Activated CD8-positive, alpha-beta memory T cell treated with anti-CD3 and anti-CD28 coated beads for 24 hours (primary cell): ENCODE measurements around the gene COPS6.

Source experiments
- DNase-seq: peaks from one replicate; pipeline ENCODE4 v3.0.0-alpha.2; 2020

Gene COPS6

DNA sequence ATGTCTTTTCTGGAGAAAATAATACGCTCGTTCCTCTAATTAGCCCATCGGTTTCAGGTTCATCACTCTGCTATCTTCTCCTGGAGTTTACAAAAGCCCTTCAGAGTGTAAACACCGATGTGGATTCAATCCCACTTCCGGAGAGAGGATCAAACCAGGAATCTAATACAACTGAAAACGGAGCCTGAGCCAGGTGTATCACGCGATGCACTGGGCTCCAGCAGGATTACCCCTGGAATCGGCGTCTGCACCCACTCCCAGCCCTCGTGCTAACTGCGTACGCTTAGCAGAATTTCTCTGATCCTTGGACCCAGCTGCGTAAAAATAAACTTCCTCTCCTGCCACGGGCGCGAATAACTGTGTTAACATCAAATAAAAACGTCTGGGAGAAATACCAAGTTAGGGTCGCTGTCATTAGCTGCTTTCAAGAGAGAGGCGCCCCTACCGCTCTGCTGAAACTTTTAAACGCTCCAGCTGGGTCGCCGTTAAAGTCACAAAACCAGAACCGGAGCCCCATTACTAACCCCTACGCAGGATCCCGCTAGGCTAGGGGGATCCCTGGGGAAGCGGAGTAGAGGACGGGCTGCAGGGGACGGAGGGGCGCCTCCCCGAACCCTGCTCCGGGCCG is 7.7 kb upstream of the COPS6 start:
- no peak for DNase-seq

DNA sequence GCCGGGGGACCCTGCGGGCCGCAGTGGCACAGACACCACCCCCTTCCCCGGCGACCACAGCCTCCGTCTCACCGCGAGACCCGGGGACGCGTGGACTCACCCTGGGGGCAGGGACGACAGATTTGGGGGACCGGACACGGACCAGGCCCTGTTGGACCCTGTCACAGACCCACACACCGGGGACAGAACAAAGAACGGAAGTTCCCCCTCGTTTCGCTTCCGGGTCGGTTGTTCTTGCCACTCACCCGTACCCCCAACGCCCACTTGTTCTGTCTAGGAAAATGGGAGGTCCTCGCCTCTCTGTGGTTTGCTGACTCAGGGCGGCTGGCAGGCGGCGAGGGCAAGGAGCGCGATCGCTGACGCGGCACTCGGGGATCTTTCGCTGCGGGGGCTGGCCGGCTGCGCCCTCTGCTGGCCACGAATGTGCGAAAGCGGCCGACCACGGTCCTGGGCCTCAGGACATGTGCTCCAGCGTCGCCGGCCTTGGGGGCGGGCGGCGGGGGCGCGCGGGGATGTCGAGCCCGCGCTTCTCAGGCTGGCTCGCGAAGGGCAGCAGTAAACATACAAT is 7.2 kb upstream of the COPS6 start, which contains the start of gene ZNF3:
TSS of gene ZNF3 (minus strand) at position 189 of the 568 bp plus-strand sequence. CDS start 4,366 bp downstream, outside the sequence.
- peak; percentile 98 for DNase-seq

DNA sequence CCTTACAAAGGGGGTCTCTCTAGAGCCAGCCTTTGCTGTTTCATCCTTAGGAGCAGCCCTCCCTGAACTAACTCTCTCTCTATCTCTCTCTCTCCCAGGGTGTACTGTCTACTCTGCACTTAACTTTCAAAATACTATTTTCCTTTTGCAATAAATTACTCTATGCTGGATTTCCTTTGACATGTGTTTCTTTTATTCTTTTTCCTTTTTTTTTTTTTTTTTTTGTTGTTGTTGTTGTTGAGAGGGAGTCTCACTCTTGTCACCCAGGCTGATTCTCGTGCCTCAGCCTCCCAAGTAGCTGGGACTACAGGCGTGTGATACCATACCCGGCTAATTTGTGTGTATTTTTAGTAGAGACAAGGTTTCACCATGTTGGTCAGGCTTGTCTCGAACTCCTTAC is 5.8 kb upstream of the COPS6 start:
- DNase-seq, result no peak

DNA sequence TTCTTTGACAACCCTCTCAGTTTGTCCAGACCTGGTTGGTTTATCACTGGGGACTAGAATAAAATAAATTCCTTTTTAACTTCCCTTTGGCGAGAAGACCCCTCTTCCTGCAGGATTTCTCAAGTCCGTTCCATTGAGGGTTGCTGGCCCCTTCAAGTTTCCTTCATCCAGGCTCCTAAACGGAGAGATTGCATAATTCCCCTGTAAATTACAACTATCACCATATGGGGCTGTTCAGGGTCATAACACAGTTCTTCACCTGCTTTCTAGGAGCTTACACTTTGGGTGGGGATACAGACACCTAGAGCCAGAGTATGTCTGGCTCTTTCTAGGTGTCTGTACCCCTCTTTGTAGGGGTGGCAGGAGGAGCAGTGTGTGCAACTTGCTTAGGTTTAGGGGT is 3.3 kb upstream of the COPS6 start:
- no peak for DNase-seq

DNA sequence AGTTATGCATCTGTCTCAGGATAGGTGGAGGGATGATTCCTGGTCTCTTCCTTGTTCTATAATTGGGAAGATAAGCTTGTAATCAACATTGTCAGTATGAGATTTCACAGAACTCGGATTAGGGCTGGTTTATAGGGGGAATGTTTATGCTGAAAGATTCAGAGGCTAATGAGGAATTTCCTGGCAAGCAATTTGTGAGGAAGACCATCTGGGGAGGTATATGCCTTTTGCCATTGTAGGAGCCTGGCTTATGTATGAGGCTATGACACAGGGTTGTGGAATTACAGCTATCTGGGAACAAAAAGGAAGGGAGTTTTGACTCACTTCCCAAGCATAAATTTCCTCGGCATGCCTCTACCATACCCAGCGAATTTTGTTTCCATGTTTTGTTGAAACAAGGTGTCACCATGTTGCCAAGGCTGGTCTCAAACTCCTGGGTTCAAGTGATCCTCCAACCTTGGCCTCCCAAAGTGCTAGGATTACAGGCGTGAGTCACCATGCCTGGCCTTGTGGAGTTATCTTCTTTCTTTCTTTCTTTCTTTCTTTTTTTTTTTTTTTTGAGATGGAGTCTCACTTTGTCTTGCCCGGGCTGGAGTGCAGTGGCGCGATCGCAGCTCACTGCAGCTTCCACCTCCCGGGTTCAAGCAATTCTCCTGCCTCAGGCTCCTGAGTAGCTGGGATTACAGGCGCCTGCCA is 1.6 kb upstream of the COPS6 start:
- DNase-seq, result no peak

DNA sequence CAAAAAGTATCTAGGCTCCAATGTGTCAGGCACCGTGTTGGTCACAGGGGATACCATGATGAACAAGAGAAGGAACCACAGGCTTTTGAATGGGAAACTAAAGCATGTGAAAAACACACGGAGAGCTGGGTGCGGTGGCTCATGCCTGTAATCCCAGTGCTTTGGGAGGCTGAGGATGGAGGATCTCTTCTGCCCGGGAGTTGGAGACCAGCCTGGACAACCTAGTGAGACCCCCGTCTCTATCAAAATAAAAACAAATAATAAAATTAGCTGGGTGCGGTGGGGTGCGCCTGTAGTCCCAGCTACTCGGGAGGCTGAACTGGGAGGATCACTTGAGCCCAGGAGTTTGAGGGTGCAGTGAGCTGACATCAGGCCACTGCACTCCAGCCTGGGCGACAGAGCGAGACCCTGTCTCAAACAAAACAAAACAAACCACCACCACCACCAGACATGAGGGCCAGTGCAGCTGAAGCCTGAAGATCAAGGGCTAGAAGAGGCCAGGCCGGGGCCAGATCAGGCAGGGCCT is 611 bp upstream of the COPS6 start:
- DNase-seq, result no peak

DNA sequence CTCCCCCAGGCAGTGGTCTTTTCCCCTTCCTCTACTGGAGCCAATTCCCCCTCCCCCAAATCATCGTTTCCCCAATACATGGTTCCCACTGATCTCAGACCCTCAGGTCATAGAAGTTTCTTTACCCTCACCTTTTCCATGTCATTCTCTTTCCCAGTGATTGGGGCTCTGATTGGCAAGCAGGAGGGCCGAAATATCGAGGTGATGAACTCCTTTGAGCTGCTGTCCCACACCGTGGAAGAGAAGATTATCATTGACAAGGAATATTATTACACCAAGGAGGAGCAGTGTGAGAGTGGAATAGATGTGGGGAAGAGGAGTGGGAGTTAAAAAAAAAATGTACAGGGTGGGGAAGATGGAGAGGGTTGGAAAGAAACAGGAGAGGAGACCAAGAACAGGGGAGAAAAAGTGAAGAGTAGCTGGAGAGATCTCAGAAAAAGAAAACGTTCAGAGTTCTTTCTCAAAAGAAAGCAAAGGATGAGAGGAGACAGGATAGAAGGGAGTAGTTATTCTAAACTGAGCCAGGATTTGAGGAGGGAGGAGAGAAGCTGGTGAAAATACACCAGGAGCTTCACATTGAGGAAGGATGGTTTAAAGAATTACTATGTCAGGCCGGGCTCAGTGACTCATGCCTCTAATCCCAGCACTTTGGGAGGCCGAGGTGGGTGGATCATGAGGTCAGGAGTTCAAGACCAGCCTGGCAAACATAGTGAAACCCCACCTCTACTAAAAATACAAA is 858 bp downstream of the COPS6 start:
- no peak for DNase-seq

DNA sequence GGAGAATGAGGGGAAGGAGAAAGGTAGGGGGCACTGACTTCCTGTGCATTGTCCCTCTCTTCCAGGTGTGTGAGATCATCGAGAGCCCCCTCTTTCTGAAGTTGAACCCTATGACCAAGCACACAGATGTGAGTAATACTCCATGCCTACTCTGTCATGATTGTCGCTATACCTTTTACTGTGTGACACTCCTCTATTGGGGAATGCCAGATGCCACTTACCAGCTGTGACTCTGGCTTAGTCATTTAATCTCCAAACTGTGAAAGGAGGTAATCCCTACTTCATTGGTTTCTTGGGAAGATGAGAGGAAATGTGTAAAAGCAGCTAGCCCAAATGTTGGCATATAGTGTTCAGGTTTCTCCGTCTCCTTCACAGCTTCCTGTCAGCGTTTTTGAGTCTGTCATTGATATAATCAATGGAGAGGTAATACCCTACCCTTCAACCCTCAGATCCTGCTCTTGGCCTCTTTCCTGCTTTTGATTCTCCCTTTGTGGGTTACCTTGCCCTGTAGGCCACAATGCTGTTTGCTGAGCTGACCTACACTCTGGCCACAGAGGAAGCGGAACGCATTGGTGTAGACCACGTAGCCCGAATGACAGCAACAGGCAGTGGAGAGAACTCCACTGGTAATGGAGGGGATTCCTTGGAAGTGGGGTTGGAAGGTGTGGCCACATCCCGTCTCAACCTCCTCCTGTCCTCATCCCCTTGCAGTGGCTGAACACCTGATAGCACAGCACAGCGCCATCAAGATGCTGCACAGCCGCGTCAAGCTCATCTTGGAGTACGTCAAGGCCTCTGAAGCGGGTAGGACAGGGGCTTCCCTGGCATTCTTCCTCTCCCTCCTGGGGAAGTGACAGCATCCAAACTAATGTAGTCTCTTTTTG is 2.0 kb downstream of the COPS6 start:
- peak; percentile 64 for DNase-seq

DNA sequence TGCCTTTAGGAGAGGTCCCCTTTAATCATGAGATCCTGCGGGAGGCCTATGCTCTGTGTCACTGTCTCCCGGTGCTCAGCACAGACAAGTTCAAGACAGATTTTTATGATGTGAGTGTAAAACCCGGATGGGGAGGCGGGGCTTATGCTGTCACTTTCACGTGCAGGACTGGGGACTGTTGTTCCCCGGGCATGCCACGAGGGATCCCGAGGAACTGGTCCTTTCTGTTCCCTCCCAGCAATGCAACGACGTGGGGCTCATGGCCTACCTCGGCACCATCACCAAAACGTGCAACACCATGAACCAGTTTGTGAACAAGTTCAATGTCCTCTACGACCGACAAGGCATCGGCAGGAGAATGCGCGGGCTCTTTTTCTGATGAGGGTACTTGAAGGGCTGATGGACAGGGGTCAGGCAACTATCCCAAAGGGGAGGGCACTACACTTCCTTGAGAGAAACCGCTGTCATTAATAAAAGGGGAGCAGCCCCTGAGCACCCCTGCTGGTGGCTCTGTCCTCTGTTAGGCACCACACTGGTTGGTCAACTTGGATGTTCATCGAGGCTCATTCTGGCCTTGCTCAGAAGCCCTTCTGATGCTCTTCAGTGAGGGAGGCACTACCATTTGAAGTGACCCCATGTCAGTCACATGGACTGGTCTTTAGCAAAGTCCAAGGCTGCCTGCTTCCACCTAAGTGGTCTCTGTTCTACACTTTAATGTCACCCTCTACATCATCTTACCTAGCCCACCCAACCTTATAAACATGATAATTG is 2.8 kb downstream of the COPS6 start:
- peak; percentile 70 for DNase-seq

DNA sequence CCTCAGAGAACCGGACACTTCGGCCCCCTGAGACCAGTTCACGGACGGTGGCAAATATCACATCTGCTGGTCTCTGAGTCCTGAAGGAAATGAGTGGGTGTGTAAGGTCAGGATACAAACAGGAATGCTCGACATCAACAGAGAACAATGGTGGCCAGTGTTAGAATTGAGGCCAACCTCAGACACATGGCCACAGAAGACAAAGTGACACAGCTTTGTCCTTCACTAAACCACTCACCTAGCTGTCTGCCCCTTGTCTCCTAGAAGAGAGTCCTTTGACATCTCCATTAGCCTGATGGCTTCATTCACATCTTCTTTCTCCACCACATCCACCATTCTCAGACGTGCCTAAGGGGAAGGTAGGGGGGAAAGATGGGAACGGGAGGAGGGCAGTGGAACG is 4.3 kb downstream of the COPS6 start:
- no peak for DNase-seq

DNA sequence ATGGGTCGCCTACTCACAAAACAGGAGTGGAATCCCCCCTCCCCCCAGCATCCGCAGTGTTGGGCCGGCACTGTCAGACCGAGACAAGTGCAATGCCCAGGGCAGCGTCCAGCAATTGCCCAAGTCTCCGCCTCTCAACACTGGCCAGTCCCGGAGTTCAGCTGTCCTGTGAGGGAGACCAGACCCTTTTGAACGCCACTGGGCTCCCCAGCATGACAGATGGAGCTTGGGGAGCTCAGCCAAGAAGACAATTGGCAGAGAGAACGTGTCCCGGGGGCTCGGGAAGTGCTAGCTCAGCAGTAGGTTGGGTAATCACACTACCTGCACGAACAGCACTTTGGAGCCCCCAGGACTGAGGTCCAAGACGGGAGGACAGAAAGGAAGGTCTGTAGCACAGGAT is 4.7 kb downstream of the COPS6 start:
- no peak for DNase-seq

DNA sequence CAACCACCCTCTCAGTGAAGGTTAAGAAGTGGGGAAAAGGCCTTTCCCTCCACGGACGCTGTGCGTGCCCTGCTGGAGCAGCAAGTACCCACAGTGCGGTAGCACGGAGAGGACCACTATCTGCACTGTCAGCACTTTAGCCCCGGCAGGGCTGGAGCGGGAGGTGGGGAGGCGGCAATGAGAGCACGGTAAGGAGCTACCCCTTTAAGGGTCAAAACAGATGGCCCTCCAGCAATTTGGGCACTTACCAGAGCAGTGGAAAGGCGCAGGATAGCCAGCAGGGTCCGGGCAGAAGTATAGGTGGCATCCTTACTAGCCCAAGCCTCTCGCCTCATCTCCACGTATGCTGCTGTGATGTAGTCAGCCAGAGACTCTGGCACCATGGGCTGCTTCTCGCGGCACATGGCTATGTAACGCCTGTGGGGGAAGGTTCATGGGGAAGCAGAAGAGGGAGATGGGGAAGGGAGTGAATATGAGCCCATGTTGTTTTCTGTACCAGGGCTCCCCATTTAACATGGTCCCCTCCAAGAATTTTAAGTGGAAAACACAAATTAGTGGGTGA is 5.2 kb downstream of the COPS6 start:
- DNase-seq, result no peak

DNA sequence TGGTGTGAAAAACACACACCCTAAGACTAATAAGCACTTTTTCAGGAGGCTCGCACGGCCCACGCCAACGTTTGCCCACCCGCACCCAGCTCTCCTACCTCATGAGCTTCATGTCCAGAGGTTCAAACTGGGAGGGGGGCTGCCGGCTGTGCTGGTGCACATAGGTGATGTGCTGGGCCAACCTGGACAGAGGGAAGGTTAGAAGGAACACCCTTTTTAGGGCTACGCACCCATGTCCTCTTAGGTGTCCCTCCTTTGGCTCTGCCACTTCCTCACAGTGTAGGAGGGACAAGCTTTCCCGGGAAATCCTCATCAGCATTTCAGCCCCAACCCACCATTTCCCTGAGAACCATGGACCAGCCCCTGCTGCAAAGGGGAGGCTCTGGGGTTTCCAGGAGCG is 6.5 kb downstream of the COPS6 start:
- DNase-seq, result no peak

DNA sequence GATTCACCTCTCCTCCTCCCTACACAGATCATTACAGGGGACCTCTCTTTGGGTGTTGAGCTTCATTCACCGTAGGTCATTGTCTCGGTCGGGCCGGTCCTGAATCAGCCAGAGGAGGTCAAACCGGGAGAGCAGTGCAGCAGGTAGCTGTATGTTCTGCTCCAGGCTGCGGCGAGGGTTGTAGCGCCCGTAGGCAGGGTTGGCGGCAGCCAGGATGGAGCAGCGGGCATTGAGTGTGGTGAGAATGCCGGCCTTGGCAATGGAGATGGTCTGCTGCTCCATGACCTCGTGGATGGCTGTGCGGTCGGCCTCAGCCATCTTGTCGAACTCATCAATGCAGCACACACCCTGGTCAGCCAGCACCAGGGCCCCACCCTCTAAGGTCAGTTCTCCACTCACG is 6.9 kb downstream of the COPS6 start:
- DNase-seq, result no peak

DNA sequence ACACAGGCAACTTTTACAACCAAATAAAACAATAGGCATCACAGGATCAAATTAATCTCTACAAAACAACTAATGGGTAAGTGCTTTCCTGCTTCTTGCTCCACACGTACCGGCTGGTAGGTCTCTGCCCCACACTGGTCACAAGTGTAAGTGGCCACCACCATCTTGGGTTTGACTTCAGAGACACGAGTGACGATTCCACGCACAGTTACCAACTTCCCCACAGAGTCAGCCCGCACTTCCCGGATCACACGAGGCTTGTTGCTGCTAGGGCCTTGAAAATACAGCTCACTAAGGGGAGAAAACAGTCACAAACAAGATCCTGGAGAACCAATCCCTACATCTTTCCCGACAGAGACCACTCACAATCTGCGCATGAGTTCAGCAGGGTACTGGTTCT is 10.1 kb downstream of the COPS6 start:
- no peak for DNase-seq

DNA sequence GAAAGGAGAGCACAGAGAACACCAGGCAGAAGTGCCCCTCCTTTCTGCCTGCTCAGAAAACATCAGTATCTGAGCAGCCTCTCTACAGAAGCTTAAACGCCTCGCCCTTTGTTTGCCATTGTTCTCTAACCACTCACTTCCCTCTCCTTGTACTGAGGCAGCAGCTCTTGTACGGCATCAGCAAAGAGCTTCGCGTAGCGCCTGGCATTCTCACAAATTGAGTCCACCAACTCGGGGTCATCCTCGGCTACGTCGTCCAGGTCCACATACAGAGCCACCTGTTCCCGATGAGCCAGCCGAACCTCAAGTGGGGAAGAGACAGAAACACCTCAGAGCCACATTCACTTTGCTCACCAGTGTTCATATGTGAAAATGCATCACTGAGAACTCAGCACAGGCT is 10.7 kb downstream of the COPS6 start:
- no peak for DNase-seq

DNA sequence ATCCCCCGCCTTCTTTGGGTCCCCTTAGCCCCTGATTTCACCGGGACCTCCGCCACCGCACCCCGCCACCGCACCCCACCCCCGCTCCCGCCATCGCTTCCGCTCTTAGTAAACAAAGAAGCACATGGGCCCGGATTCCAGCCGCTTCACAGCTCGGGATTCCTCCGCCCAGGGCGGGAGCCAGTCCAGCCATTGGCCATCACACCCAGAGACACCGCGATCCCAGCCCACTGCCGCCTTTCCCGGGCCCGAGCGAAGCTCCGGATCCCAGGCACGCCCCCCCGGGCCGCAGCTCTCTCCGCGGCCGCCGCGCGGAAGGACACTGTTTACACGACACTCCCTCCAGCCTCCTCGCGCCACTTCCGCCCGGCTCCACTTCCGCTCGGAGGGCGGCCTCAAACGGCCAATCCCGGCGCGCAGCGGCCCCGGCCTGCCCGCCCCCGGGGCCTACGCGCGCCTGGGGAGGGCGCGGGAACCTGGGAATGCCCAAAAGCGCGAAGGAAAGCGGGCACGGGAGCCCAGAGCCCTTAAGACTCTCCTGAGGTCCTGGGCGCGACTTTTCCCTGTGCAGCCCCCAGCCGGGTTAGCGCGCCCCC is 11.7 kb downstream of the COPS6 start:
- peak; percentile 93 for DNase-seq

DNA sequence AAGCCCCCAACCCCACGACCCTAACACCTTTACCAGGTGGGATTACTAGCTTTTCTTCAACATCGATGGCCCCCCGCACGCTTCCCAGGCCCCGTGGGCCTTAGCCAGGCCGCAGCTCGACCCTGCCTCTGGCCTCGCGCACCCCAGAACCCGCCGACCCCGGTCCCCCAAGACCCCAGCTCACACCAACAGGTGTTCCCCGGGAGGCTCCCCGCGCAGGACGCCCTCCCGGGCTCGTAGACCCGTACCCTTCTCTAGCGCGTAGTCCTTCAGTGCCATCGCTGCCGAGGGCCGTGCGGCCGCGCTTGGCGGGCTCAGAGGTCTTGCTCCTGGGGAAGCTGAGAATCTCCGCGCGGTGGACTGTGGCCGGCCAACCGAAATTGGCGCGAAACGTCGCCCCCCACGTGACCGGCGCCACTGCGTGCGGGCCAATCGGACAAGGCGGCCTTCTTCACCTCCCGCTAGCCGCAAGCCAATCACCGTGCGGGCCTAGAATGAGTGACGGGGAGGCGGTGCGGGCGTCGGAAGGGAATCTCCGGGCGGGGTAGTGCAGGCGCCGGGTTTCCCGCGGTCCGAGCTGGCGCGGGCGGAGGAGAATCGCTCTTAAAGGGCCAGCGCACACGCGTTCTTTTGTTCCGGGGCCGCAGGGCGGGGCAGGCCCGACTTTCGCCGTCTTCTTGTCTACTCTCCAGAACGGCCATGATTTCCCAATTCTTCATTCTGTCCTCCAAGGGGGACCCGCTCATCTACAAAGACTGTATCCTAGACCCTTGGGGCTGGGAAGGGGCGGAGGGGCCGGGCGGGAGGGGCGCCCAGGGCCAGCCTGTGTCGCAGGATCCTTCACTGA is 12.5 kb downstream of the COPS6 start, which contains the start of the genes AP4M1 and MCM7:
TSS of gene AP4M1 (plus strand) at position 628 of the 847 bp plus-strand sequence. CDS start at position 700, 72 bp downstream.
TSS of gene MCM7 (minus strand) at position 382 of the 847 bp plus-strand sequence. CDS start at position 279, 103 bp downstream.
- peak; percentile 98 for DNase-seq
